ENCODE data around the gene LHPP.

DNA sequence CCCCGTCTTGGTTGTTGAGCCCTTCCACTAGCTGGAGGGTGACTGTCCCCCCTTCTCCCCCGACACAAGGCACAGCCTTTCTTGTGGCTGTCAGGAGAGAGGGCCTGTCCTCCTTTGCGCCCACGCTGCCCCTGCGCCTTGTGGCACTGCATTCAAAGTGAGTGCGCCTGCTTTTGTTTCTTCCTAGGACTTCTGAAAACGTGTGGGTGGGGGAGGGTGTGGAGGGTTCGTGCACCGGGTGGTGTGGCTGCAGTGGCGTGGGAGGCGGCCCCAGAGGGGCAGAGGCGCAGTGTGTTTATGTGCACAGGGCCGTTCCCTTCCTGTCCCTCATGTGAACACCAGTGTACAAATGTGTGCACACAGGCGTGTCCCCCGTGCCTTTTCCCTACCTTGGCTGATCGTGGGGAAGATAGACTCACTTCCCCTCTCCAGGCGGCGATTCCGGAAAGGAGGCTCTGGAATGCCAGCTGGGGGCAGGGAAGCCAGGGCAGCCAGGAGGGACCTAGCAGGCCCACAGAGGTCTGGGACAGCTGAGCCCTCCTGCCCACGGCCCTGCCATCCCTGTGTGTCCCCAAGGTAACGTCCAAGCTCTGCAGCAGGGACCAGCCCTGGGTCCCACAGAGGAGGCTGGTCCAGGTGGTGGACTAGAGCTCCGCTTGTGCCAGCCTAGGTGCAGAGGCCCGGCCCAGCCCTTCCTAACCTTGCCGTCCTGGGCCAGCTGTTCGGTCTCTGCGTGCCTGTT lies 88.8 kb downstream of the LHPP start:
- TF ChIP-seq CREB1 (CRISPR knock-in tag; IDR thresholded peaks at IDR 0.05; ENCODE audit: low read depth) (no peak), POLR2AphosphoS5 (IDR thresholded peaks at IDR 0.05; ENCODE audit: low read depth) (no peak), EZH2 (IDR thresholded peaks at IDR 0.05; ENCODE audit: low read depth, unreplicated experiment) (no peak), ZNF331 (CRISPR knock-in tag; IDR thresholded peaks at IDR 0.05; ENCODE audit: low read depth) (no peak), ETS1 (IDR thresholded peaks at IDR 0.05) (no peak)
- TF ChIP-seq, protein P1, sequence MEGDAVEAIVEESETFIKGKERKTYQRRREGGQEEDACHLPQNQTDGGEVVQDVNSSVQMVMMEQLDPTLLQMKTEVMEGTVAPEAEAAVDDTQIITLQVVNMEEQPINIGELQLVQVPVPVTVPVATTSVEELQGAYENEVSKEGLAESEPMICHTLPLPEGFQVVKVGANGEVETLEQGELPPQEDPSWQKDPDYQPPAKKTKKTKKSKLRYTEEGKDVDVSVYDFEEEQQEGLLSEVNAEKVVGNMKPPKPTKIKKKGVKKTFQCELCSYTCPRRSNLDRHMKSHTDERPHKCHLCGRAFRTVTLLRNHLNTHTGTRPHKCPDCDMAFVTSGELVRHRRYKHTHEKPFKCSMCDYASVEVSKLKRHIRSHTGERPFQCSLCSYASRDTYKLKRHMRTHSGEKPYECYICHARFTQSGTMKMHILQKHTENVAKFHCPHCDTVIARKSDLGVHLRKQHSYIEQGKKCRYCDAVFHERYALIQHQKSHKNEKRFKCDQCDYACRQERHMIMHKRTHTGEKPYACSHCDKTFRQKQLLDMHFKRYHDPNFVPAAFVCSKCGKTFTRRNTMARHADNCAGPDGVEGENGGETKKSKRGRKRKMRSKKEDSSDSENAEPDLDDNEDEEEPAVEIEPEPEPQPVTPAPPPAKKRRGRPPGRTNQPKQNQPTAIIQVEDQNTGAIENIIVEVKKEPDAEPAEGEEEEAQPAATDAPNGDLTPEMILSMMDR (conservative IDR thresholded peaks at IDR 0.05; ENCODE audit: low read depth in 2 of 2), result no peak
- TF ChIP-seq, protein P2, sequence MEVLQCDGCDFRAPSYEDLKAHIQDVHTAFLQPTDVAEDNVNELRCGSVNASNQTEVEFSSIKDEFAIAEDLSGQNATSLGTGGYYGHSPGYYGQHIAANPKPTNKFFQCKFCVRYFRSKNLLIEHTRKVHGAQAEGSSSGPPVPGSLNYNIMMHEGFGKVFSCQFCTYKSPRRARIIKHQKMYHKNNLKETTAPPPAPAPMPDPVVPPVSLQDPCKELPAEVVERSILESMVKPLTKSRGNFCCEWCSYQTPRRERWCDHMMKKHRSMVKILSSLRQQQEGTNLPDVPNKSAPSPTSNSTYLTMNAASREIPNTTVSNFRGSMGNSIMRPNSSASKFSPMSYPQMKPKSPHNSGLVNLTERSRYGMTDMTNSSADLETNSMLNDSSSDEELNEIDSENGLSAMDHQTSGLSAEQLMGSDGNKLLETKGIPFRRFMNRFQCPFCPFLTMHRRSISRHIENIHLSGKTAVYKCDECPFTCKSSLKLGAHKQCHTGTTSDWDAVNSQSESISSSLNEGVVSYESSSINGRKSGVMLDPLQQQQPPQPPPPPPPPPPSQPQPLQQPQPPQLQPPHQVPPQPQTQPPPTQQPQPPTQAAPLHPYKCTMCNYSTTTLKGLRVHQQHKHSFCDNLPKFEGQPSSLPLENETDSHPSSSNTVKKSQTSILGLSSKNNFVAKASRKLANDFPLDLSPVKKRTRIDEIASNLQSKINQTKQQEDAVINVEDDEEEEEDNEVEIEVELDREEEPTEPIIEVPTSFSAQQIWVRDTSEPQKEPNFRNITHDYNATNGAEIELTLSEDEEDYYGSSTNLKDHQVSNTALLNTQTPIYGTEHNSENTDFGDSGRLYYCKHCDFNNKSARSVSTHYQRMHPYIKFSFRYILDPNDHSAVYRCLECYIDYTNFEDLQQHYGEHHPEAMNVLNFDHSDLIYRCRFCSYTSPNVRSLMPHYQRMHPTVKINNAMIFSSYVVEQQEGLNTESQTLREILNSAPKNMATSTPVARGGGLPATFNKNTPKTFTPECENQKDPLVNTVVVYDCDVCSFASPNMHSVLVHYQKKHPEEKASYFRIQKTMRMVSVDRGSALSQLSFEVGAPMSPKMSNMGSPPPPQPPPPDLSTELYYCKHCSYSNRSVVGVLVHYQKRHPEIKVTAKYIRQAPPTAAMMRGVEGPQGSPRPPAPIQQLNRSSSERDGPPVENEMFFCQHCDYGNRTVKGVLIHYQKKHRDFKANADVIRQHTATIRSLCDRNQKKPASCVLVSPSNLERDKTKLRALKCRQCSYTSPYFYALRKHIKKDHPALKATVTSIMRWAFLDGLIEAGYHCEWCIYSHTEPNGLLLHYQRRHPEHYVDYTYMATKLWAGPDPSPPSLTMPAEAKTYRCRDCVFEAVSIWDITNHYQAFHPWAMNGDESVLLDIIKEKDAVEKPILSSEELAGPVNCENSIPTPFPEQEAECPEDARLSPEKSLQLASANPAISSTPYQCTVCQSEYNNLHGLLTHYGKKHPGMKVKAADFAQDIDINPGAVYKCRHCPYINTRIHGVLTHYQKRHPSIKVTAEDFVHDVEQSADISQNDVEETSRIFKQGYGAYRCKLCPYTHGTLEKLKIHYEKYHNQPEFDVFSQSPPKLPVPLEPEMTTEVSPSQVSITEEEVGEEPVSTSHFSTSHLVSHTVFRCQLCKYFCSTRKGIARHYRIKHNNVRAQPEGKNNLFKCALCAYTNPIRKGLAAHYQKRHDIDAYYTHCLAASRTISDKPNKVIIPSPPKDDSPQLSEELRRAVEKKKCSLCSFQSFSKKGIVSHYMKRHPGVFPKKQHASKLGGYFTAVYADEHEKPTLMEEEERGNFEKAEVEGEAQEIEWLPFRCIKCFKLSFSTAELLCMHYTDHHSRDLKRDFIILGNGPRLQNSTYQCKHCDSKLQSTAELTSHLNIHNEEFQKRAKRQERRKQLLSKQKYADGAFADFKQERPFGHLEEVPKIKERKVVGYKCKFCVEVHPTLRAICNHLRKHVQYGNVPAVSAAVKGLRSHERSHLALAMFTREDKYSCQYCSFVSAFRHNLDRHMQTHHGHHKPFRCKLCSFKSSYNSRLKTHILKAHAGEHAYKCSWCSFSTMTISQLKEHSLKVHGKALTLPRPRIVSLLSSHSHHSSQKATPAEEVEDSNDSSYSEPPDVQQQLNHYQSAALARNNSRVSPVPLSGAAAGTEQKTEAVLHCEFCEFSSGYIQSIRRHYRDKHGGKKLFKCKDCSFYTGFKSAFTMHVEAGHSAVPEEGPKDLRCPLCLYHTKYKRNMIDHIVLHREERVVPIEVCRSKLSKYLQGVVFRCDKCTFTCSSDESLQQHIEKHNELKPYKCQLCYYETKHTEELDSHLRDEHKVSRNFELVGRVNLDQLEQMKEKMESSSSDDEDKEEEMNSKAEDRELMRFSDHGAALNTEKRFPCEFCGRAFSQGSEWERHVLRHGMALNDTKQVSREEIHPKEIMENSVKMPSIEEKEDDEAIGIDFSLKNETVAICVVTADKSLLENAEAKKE (CRISPR knock-in tag; IDR thresholded peaks at IDR 0.05), result no peak

Data from GM23338 (cell line).